Fibroblast of skin of back (primary cell): ENCODE data around the gene ADCY1.

Source experiments
- DNase-seq: peaks from one replicate; pipeline ENCODE4 v3.0.0-alpha.2; 2013

The ADCY1 gene

DNA sequence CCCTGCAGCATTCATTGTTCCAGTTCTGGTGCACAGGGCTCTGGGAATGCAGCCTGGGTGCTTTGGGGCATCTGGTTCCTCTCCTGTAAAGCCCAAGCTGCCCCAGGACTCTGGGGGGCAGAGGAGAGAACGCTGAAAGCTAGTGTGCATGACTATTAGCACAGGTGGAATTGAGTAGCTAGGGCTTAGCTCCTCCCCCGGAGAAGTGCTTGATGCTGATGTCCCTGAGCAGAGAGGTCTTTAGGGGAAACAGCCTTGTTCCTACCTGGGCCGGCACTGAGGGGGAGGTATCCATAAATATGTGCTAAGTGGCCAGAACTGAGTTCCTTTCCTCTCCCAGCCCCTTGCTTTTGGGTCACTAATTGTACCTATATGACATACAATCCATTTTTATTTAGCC lies 3.9 kb downstream of the ADCY1 start:
- DNase-seq = no peak

GRCh38 chr7:45578467-45578866 lies 4.3 kb downstream of the ADCY1 start:
- no peak for DNase-seq

DNA sequence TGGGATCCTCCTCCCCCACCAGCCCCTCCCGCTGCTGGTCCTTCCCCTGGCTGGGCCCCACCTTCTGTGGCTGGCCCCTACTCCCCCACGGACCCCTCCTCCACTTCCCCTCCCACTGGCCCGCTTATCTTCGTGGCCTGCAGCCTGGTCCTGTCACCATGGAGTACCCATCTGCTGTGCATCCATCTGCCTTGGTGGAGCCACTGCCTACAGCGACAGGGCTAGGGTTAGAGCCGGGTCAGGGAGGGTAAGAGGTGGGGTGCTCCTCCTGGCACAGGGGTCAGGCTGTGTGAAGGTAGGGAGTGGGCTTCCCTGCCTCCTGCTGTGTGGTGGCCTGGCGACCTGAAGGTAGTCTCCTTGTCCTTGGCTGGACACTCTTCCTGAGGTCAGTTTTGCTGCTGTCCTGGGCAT lies 5.2 kb downstream of the ADCY1 start:
- DNase-seq = no peak

DNA sequence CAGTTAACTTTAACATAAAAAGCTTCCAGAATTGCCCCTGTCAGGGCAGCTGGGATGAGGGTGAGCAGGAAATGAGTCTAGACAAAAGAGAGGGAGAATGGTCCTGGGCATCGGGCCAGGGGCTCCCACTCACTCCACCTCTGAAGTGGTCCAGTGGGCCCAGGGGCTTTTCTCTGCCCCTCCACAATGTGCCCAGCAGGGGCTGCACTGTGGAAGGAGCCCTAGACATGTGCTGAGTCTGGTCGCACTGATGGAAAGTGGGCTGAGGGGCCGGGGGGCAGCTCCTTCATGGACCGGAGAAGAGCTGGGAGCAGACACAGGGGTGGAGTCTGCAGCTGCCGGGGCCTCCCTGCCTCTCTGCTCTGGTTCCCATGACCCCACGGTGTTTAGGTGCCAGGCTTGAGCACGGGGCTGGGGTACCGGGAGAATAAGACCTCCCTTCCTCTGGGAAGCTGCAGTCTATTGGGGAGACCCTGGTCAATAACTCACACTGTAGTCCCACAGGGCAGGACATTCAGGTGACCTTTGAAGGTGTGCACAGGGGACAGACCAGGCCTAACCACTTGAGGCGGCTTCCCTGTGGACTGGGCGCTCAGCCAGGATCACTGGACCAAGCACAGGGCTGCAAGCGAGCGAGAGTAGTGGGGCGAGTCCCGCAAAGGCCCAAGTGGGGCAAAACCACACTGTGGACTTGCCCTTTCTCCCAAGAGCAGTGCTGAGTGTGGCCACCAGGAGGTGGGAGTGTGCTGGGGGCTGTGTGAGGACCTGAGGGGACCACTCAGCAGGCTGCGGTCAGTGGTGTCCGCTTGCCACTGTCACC lies 6.1 kb downstream of the ADCY1 start:
- no peak for DNase-seq

- DNase-seq = no peak
Observed at GRCh38 chr7:45581271-45581780, 7.2 kb downstream of the ADCY1 start.

- no peak for DNase-seq
Observed at GRCh38 chr7:45582136-45582749, 8.1 kb downstream of the ADCY1 start.

- no peak for DNase-seq
Observed at GRCh38 chr7:45582868-45583277, 8.7 kb downstream of the ADCY1 start.

- DNase-seq = no peak
Observed at GRCh38 chr7:45583296-45583695, 9.1 kb downstream of the ADCY1 start.

- DNase-seq = no peak
Observed at GRCh38 chr7:45584261-45585210, 10.4 kb downstream of the ADCY1 start.

- no peak for DNase-seq
Observed at GRCh38 chr7:45585628-45586027, 11.5 kb downstream of the ADCY1 start.

DNA sequence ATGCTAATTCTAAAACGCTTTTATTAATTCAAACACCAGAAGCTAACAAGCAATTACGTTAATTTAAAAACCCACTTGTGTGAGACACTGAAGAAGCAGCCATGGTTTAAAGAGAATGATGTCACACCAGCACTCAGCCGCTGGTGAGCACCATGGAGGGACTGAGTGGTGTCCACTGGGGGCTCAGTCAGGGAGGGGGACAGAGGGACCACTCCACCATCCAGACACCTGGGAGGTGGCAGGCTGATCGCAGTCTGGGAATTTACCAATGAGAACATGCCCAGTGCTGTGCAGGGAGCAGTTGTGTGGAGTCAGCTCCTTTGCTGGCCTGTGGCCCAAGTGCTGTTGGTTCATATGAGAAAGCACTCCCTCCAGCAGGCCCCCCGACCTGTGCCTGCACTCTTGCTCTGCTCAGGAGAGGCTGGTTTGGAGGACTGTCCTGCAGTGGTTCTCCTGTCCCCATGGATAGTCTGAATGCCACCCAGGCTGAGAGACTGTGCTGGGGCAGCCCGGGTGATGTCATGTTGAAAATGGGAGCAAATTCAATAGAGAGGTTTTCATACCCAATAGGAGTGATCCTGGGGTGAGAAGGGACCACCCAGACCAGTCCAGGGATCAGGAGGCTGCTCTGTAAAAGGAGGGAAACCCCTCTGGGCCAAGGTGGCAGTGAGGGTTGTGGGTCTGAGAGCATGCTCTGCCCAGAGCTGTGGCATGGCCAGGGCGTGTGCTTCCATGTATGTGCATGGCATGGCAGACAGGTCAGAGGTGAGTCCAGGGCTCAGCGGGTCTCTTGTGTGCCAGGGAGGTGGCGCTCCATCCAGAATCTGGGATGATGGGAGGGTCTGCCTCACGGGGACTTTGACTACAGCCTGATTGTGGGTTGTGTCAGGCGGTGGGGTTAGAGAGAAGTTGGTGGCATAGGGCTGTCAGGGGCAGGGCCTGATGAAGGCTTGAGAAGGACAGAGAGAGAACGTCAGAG lies 12.7 kb downstream of the ADCY1 start:
- DNase-seq = no peak

DNA sequence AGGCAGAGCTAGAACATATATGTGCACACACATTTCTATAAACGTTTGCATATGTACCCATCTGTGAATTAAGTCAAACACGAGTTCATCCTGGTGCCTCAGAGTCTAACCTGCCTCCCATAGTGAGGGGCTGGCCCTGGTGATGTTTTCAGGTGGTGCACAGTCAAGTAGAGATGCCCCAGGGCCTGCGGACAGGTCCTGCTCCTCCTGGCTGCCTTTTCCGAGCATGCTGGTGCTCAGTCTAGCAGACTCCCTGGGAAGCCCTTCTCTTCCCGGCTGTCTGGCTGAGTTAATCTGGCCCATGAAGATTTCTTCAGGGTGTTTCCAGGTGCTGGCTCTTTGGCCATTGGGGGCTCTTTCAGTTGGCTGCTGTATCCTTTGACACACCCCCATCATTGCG lies 14.3 kb downstream of the ADCY1 start:
- DNase-seq = no peak

GRCh38 chr7:45589061-45589460 lies 14.9 kb downstream of the ADCY1 start:
- no peak for DNase-seq

GRCh38 chr7:45589915-45590678 lies 15.9 kb downstream of the ADCY1 start:
- no peak for DNase-seq

DNA sequence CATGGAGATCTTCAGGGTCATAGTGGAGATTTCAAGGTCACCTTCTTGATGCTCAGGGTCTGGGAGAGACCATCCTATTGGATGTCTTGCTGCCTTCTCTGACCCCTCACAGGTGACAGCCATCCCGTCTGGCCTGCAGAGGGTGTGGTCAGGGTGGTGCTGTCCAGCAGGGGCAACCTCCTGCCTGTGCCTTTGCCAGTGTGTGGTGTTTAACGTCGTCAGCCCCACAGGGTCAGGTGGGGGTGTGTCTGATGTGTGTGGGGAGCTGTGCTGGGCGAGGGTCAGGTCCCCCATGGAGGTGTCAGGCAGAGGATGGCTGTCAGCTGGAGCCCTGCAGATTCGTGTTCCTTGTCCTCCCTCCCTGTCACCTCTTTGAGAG lies 16.5 kb downstream of the ADCY1 start:
- DNase-seq = no peak

GRCh38 chr7:45591101-45591906 lies 17.1 kb downstream of the ADCY1 start:
- DNase-seq = no peak

DNA sequence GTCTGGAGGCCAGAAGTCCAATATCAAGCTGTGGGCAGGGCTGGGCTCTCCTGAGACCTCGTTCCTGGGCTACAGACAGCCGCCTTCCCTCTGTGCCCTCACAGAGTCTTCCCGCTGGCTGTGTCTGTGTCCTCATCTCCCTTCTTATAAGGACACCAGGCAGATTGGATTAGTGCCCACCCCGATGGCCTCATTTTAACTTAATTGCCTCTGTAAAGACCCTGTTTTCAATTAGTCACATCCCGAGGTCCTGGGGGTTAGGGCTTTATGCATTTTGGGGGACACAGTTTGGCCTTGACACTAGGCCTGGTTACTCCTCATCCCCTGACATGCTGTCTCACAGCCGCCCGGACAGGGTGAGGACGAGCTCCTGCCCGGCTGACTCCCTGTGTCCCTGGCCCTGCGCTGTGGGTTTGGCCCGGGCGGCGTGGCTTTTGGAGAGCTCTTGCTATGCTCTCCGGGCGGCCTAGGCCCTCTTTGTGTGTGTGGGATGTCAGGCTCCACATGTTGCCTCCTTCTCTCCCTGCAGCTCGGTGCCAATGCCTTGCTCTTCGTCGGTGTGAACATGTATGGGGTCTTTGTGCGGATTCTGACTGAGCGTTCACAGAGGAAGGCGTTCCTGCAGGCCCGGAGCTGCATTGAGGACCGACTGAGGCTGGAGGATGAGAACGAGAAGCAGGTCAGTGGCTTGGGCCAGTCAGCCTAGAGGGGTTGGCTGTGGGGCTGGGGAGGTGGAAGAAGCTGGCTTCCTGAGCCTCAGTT lies 18.2 kb downstream of the ADCY1 start:
- DNase-seq = no peak

GRCh38 chr7:45593121-45593541 lies 19.0 kb downstream of the ADCY1 start:
- DNase-seq = no peak

GRCh38 chr7:45593877-45594276 lies 19.7 kb downstream of the ADCY1 start:
- no peak for DNase-seq
